HG02840 (cell line): ENCODE measurements around the gene SLC23A2.
"Not testable (repeated sequence)": the region's sequence is repeated elsewhere in the genome, so short reads cannot be mapped to it uniquely, and the experiment has no call there.

ENCODE experiments used
- ATAC-seq: cut with Tn5 transposase; IDR thresholded peaks from one replicate; pipeline ENCODE4 v1.9.1; 2021; ENCODE audit warnings: mild to moderate bottlenecking, moderate library complexity, moderate number of reproducible peaks; ENCODE audit not compliant: unreplicated experiment, low FRiP score

SLC23A2 gene

DNA sequence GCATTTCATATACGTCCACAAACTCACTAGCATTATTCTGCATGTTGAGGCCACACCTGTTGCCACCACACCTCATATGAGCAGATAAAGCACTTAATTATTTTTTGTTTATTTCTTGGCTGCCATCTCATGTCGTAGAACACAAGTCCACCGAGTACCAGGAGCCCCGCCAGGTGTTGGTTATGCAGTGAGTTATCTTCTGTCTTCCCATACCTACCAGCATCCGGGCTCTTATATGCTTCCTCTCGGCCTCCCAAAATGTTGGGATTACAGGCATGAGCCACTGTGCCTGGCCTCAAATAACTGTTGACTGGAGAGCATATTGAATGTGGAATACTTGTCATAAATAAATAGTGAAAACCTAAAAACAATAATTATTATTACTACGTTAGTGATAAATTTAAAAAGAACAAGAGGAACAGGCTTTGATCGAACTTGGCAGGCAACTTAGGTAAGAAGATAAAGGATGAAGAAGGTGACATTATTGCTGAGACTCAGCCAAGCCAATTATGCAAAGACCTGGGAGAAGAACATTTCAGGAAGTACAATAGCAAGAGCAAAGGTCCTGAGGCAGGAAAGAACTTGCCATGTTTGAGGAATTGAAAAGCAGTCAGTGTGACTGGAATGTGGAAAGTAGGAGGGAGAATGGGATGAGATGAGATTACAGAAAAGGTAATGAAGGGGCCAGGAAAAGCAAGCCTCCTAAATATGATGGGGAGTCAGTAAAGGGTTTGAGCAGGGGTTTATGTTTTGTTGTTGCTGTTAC lies 12.6 kb upstream of the SLC23A2 start:
- ATAC-seq: no peak

DNA sequence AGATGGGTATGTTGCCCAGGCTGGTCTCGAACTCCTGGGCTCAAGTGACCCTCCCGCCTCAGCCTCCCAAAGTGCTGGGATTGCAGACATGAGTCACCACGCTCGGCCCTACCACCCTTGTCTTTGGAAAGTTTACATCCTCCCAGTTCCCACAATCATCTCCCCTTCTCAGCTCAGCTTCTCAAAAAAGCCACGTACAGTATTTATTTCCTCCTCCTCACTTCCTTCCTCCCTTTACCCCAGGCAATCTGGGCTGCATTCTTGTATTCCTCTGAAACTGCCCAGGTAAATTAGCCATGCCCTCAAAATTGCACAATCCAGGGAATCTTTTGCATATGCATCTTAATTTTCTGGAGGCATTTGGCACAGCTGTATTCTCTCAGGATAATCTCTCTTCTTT lies 7.4 kb upstream of the SLC23A2 start:
- ATAC-seq: no peak

- ATAC-seq: no peak
Measured at GRCh38 chr20:5005326-5005725, 4.0 kb upstream of the SLC23A2 start.

DNA sequence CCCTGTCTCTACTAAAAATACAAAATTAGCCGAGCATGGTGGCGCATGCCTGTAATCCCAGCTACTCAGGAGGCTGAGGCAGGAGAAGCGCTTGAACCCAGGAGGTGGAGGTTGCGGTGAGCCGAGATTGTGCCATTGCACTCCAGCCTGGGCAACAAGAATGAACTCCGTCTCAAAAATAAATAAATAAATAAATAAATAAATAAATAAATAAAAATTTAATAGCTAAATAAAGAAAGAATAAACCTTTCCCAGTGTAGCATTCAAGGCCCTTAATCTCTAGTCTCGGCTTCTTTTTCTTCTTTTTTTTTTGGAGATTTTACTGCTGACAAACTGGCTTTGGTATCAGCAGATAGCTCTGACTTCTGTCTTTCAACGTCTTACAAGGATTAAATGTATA lies 3.5 kb upstream of the SLC23A2 start:
- not testable (repeated sequence) for ATAC-seq

DNA sequence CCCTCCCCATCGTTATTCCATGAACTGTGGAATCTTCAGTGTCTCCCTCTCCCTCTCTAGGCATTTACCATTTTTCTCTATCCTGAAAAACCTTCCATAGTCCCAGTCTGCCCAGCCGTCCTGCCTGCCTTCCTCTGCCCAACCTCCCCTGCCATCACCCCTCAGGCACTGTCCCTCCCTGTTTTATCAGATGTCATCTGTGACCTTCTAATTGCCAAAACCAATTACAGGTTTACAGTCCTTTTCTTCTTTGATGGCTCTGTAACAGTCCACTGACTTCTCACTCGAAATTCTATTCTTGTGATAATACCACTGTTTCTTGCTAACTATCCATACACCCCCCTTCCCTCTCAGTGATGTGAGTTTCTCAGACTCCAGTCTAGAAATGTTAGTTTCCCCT lies 2.3 kb upstream of the SLC23A2 start:
- ATAC-seq: no peak

GRCh38 chr20:5002077-5002413 lies 735 bp upstream of the SLC23A2 start:
- ATAC-seq: no peak

DNA sequence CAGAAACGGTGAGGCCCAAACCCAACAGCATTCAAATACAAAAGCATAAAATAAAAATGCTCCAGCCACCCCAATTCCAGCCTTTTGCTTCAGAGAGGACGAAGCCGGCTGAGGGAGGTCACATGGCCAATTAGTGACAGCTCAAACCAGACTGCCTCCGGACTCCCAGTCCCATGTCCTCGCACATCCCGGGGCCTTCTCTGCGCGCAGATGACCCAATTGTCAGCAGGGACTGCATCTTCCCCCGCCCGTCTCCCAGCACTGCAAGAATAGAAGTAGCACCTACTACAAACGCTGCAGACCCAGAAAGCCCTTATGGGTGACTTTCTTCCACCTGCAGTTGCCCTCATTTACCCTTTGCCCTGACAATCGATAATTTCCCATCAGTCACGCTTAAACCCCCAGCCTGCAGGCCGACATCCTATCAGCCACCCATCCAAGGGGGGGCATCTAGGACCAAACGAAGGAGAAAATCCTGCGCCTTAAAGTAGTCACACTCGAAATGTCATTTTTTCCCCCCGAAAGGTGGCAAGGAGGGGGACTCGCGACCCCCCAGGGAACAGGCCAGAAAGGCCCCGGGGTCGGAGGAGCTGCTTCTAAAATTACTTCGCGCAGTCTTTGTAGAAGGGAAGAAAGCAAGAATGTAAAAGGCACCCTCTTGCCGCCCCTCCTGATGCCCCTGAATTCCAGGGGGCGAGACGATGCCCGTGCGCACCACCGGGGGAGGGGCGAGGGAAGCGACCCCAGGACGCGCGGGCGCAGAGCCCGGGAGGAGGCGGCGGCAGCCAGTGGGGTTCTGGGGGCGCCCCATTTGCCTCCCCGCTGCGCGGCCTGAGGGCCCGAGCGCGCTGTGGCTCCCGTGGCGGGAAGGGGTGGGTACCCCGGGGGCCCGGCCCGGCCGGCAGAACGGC lies 792 bp downstream of the SLC23A2 start:
- no peak for ATAC-seq

DNA sequence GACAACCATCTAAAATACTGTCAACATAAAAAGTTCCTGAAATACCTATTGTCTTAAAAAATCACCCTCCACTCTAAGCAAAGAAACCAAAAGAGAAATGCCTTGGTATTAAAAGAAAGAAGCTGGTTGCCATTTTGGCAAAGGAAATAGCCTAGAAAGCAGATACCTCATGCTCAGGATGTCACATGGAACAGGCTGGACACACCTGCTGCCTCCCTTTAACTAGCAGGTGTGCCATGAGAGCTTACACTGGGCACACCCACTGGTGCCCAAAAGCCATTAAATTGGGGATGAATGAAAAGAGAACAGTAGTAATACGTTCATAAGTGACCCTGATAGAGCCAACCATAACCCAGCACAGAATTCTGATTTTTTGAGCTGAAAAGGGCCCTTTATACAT lies 1.5 kb downstream of the SLC23A2 start:
- no peak for ATAC-seq

DNA sequence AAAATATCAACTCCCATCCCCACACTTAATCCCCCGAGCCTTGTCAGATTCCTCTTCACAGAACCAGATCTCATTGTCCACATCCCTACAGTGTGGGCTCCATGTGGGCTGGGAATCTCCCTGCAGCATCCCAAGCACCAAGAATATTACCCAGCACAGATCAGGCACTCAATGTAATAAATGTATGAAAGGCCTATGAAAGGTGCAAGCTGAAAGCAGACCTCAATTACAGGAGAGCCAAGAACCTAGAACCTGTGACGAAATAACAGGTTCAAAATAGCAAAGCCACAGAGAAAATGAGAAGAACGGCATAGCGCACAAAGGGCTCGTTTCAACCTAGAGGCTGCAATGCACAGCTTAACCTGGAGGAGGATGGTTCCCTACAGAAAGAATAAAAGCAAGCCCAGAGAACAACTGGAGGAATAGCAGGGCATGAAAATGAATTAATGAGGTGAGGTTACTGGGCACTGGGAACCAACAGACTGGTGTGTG lies 3.1 kb downstream of the SLC23A2 start:
- no peak for ATAC-seq

DNA sequence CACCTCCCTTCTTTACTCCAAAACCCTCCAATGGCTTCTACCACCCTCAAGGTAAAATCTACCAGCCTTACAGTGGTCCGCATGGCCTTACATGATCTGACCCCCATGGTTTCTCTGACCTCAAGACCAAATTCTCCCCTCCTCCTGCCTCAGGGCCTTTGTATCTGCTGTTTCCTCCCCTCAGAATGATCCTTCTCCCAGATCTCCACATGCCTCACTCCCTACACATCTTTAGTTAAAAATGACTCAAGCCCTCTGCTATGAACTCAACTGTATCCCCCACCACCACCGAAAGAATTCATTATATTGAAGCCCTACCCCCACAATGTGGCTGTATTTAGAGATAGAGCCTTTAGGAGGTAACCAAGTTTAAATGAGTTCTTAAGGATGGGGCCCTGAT lies 4.1 kb downstream of the SLC23A2 start:
- no peak for ATAC-seq

- ATAC-seq: no peak
Measured at GRCh38 chr20:4989570-4989969, 11.7 kb downstream of the SLC23A2 start.

GRCh38 chr20:4987130-4987529 lies 14.2 kb downstream of the SLC23A2 start:
- no peak for ATAC-seq

GRCh38 chr20:4985658-4986057 lies 15.7 kb downstream of the SLC23A2 start:
- no peak for ATAC-seq

DNA sequence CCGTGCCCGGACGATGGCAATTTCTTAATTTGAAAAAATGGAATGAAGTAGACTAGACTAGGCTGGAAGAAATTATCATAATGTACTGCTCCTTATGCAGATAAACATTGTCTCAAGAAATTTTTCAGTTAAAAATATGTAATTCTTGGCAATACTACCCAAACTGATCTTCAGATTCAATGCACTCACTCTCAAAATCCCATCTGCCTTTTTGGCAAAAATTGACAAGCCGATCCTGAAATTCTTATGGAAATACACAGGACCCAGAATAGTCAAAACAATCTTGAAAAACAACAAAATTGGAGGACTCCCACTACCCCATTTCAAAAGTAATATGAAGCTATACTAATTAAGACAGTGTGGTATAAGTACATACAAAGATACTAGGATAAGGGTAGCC lies 19.0 kb downstream of the SLC23A2 start:
- no peak for ATAC-seq

GRCh38 chr20:4979841-4980410 lies 21.4 kb downstream of the SLC23A2 start:
- ATAC-seq: no peak

GRCh38 chr20:4978050-4978918 lies 23.0 kb downstream of the SLC23A2 start:
- no peak for ATAC-seq

DNA sequence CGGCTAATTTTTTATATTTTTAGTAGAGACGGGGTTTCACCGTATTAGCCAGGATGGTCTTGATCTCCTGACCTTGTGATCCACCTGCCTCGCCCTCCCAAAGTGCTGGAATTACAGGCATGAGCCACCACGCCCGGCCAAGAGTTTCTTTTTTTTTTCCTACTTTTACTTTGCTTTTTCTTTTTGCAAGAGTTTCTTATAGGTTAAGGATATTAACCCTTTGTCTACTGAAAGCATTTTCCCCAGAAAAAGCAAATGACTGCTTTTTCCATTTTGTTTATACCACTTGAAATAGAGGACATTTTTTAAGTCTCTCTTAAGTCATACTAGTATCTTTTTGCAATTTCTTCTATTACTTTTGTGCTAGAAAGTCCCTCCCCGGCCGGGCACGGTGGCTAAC lies 25.3 kb downstream of the SLC23A2 start:
- ATAC-seq: not testable (repeated sequence)

DNA sequence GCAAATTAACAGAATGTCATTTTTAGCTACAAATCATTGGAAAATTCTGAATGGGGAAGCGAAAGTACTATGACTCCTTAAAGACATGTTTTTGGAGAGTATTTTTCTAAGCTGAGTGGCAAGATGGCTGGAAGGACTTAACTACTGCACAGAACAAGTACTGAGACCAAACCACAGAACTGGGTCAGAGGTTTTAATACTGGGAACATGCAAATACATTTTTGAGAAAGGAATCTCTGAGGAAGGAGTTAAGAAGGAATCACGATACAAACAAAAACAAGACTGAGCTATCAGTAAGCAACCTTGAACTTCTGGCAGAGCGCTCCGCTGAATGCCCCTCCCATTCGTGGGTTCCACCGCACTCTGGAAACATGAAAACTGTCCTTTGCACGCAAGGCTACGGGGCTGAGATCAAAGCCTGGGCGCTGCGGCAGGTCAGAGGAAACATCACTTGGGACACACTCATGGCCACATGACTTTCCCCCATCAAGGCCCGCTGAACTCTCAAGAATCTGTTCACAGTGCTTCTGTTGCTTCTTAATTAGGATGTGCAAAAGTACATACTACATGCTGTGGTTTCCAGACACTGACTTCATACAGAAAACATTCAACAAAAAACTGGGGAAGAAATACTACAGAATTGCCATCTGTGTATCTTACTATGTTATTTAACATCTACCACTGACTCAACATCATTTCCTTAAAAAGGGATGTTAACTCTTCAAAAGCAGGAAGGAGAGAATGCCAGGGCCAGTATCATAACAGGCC lies 27.8 kb downstream of the SLC23A2 start:
- ATAC-seq: peak; percentile 78

GRCh38 chr20:4972506-4973251 lies 28.6 kb downstream of the SLC23A2 start:
- ATAC-seq: peak; percentile 19
